HCT116 (cell line): ENCODE results near the gene IGSF9. TPM values are rescaled to one million over a fixed set of nuclear protein-coding genes. Genes with fewer than 3 reads are reported as not detected.

Source experiments
- ATAC-seq: fragments of 200-7000 bp; cut with Tn5 transposase; 2 replicates; pipeline ENCODE4 v1.9.1; 2020; ENCODE audit warnings: mild to moderate bottlenecking, moderate library complexity
- BruUV-seq: library from RNA; stranded (reverse); fragments of 400-500 nt; replicated peaks from 2 replicates; lab custom pipeline; 2021; lab: Mats Ljungman, UMichigan
- CTCF ChIA-PET: fragments of 300-600 bp; sonication (Branson Sonifier 250); formaldehyde crosslinking; loops from one replicate; lab custom pipeline; 2021; ENCODE audit warnings: antibody characterized with exemption; lab: Charles Lee
- POLR2A ChIA-PET: fragments of 300-600, 350-600 bp; sonication (Branson Sonifier 250); formaldehyde crosslinking; loops from one replicate; lab custom pipeline; 2021; ENCODE audit warnings: antibody characterized with exemption; lab: Charles Lee
- RAD21 ChIA-PET, 2 experiments: fragments of 300-600 bp; sonication (Branson Sonifier 250); formaldehyde crosslinking; loops; one replicate each; lab custom pipeline; 2023; ENCODE audit warnings: low total read pairs in 2 of 2; ENCODE audit not compliant: uncharacterized antibody in 2 of 2, unreplicated experiment in 2 of 2, low non-redundant PET in 1 of 2; lab: Charles Lee
- DNase-seq: peaks from one replicate; pipeline ENCODE4 v3.0.0-alpha.2; 2010; ENCODE audit warnings: low read depth, low spot score
- H2AFZ ChIP-seq: fragments of 200-600 bp; shearing (Covaris generic), sonication (generic); 2 replicates; pipeline ENCODE4 v1.6.1; 2017; ENCODE audit warnings: low read depth, mixed run types, mixed read lengths, antibody characterized with exemption, low read length; ENCODE audit not compliant: poor library complexity, severe bottlenecking
- H3K27ac ChIP-seq: 2 replicates; pipeline ENCODE4 v1.5.1; 2012; ENCODE audit warnings: low read depth, low read length
- H3K27me3 ChIP-seq: fragments of 200-600 bp; sonication (generic); 2 replicates; pipeline ENCODE4 v1.6.1; 2016; ENCODE audit warnings: mixed run types, low read length, mixed read lengths; ENCODE audit not compliant: insufficient read depth
- H3K36me3 ChIP-seq, 2 experiments: fragments of 200-500 bp in 1 of 2; fragments of 200-600 bp in 1 of 2; sonication (Bioruptor generic) in 1 of 2; sonication (generic) in 1 of 2; 2 replicates each; pipeline versions ENCODE4 v1.5.1 to v1.6.1; 2014 to 2016; ENCODE audit warnings: low read length in 2 of 2, inconsistent platforms in 1 of 2, mixed read lengths in 1 of 2, mixed run types in 1 of 2; ENCODE audit not compliant: insufficient read depth in 2 of 2, control insufficient read depth in 1 of 2
- H3K4me1 ChIP-seq, 2 experiments: fragments of 200-600 bp in 1 of 2; sonication (generic) in 1 of 2; 2 replicates each; pipeline versions ENCODE4 v1.5.1 to v1.6.1; 2012 to 2017; ENCODE audit warnings: low read length in 2 of 2, inconsistent platforms in 1 of 2, mild to moderate bottlenecking in 1 of 2, mixed read lengths in 1 of 2, mixed run types in 1 of 2, moderate library complexity in 1 of 2; ENCODE audit not compliant: insufficient read depth in 2 of 2, control insufficient read depth in 1 of 2
- H3K4me2 ChIP-seq: fragments of 200-600 bp; sonication (generic); 2 replicates; pipeline ENCODE4 v1.6.1; 2017; ENCODE audit warnings: mixed run types, low read length, mixed read lengths
- H3K4me3 ChIP-seq, 2 experiments: fragments of 200-600 bp in 1 of 2; sonication (generic) in 1 of 2; replicated peaks in 1 of 2; 2 replicates each; pipeline ENCODE4 v1.5.1; 2011 to 2016; ENCODE audit warnings: low read length in 2 of 2, control low read depth in 1 of 2, low read depth in 1 of 2, mild to moderate bottlenecking in 1 of 2, mixed read lengths in 1 of 2, mixed run types in 1 of 2
- H3K79me2 ChIP-seq: fragments of 200-600 bp; sonication (generic); 2 replicates; pipeline ENCODE4 v1.6.1; 2017; ENCODE audit warnings: mild to moderate bottlenecking, mixed run types, low read length, moderate library complexity, mixed read lengths; ENCODE audit not compliant: insufficient read depth
- H3K9ac ChIP-seq: fragments of 200-600 bp; sonication (generic); 2 replicates; pipeline ENCODE4 v1.6.1; 2016; ENCODE audit warnings: low read length, mixed read lengths
- H3K9me2 ChIP-seq: fragments of 200-600 bp; sonication (generic), shearing (Covaris generic); 2 replicates; pipeline ENCODE4 v1.6.1; 2017; ENCODE audit warnings: mixed run types, mild to moderate bottlenecking, moderate library complexity; ENCODE audit not compliant: insufficient read depth
- H3K9me3 ChIP-seq, 2 experiments: fragments of 200-500 bp in 1 of 2; fragments of 200-600 bp in 1 of 2; sonication (Bioruptor generic) in 1 of 2; sonication (generic) in 1 of 2; 2 replicates each; pipeline ENCODE4 v1.6.1; 2014 to 2017; ENCODE audit warnings: low read length in 2 of 2, mixed read lengths in 2 of 2, inconsistent platforms in 1 of 2, low read depth in 1 of 2, mild to moderate bottlenecking in 1 of 2, mixed run types in 1 of 2, moderate library complexity in 1 of 2; ENCODE audit not compliant: control insufficient read depth in 1 of 2, insufficient read depth in 1 of 2
- H4K20me1 ChIP-seq: fragments of 200-600 bp; sonication (generic), shearing (Covaris generic); 2 replicates; pipeline ENCODE4 v1.6.1; 2017; ENCODE audit warnings: mixed run types, mild to moderate bottlenecking, moderate library complexity; ENCODE audit not compliant: insufficient read depth
- ATF3 ChIP-seq: IDR thresholded peaks from 2 replicates; pipeline ENCODE4 v1.6.1; 2012
- CBX3 ChIP-seq: IDR thresholded peaks from 2 replicates; pipeline ENCODE4 v1.6.1; 2012; ENCODE audit warnings: low read depth
- CEBPB ChIP-seq: IDR thresholded peaks from 2 replicates; pipeline ENCODE4 v1.6.1; 2012; ENCODE audit warnings: low read depth
- EZH2phosphoT487 ChIP-seq: fragments of 200-600 bp; IDR thresholded peaks from 2 replicates; pipeline ENCODE4 v1.6.1; 2018; ENCODE audit warnings: antibody characterized with exemption, borderline replicate concordance
- FOSL1 ChIP-seq: IDR thresholded peaks from 2 replicates; pipeline ENCODE4 v1.6.1; 2012; ENCODE audit warnings: low read depth
- MAX ChIP-seq: IDR thresholded peaks from 2 replicates; pipeline ENCODE4 v1.6.1; 2012
- REST ChIP-seq: IDR thresholded peaks from 2 replicates; pipeline ENCODE4 v1.6.1; 2012; ENCODE audit warnings: low read depth
- SIN3A ChIP-seq: IDR thresholded peaks from 2 replicates; pipeline ENCODE4 v1.6.1; 2012; ENCODE audit warnings: low read depth
- SP1 ChIP-seq: IDR thresholded peaks from 2 replicates; pipeline ENCODE4 v1.6.1; 2012; ENCODE audit warnings: low read depth
- SRF ChIP-seq: IDR thresholded peaks from 2 replicates; pipeline ENCODE4 v1.6.1; 2012; ENCODE audit warnings: low read depth
- YY1 ChIP-seq: IDR thresholded peaks from 2 replicates; pipeline ENCODE4 v1.6.1; 2011; ENCODE audit warnings: low read length, low read depth, moderate library complexity, mild to moderate bottlenecking; ENCODE audit not compliant: insufficient replicate concordance; ENCODE audit errors: extremely low read depth
- ZBTB33 ChIP-seq: IDR thresholded peaks from 2 replicates; pipeline ENCODE4 v1.6.1; 2011; ENCODE audit warnings: mild to moderate bottlenecking, low read length, moderate library complexity; ENCODE audit not compliant: insufficient replicate concordance; ENCODE audit errors: extremely low read depth
- ZFX ChIP-seq: fragments of 450-650 bp; IDR thresholded peaks from 2 replicates; pipeline ENCODE4 v1.6.1; 2017
- intact Hi-C: fragments of 100-400 bp; cut with micrococcal nuclease; formaldehyde crosslinking; loops from 2 replicates; pipeline ENCODE4 v1.10.0; 2022
- total RNA-seq: library from RNA; stranded (reverse); gene quantifications from one replicate; pipeline ENCODE4 v1.2.1, GENCODE V29; 2021; ENCODE audit not compliant: unreplicated experiment

Gene IGSF9
- total RNA-seq, 1 experiment from 2014 or later, result 10.3 TPM

GRCh38 chr1:159981351-159982055 is 36.1 kb upstream of the IGSF9 start (continued):
- no peak for TF ChIP-seq REST
- TF ChIP-seq YY1, result no peak
- TF ChIP-seq EZH2phosphoT487, result no peak
- TF ChIP-seq ZBTB33, result no peak
- TF ChIP-seq, all 23 proteins: peak for 0

- no peaks in the 10 kb centered on the region for H4K20me1 ChIP-seq
- H3K9ac ChIP-seq, result no peak overlapping the region
- BruUV-seq, result no TSS peak
- CTCF ChIA-PET, result no interaction called here
- H2AFZ ChIP-seq, result no peak overlapping the region
- H3K9me3 ChIP-seq, result no peaks in the 10 kb centered on the region
- RAD21 ChIA-PET, result no interaction called here
- no peak overlapping the region for H3K4me2 ChIP-seq
- H3K4me3 ChIP-seq, result no peak overlapping the region
- no peak for DNase-seq
- no peaks in the 10 kb centered on the region for H3K36me3 ChIP-seq
- no peak for ATAC-seq
- POLR2A ChIA-PET, result no interaction called here
- H3K4me1 ChIP-seq, result no peaks in the 10 kb centered on the region
- H3K79me2 ChIP-seq, result no peaks in the 10 kb centered on the region
- intact Hi-C loops, result no loop called here
- H3K27ac ChIP-seq, result no peak overlapping the region
- peaks cover 47% of the 10 kb centered on the region for H3K27me3 ChIP-seq
- H3K9me2 ChIP-seq, result no peaks in the 10 kb centered on the region
- TF ChIP-seq MAX (no peak), CBX3 (no peak), CEBPB (no peak), SRF (no peak), ZFX (no peak), REST (no peak), SP1 (no peak), YY1 (no peak), FOSL1 (no peak), ATF3 (no peak), SIN3A (no peak)
These were observed 35.4 kb upstream of the IGSF9 start for GRCh38 chr1:159980786-159981185.
